ENCODE data around the gene TTC24.
"Not testable (repeated sequence)": the region's sequence is repeated elsewhere in the genome, so short reads cannot be mapped to it uniquely, and the experiment has no call there.

Gene TTC24

DNA sequence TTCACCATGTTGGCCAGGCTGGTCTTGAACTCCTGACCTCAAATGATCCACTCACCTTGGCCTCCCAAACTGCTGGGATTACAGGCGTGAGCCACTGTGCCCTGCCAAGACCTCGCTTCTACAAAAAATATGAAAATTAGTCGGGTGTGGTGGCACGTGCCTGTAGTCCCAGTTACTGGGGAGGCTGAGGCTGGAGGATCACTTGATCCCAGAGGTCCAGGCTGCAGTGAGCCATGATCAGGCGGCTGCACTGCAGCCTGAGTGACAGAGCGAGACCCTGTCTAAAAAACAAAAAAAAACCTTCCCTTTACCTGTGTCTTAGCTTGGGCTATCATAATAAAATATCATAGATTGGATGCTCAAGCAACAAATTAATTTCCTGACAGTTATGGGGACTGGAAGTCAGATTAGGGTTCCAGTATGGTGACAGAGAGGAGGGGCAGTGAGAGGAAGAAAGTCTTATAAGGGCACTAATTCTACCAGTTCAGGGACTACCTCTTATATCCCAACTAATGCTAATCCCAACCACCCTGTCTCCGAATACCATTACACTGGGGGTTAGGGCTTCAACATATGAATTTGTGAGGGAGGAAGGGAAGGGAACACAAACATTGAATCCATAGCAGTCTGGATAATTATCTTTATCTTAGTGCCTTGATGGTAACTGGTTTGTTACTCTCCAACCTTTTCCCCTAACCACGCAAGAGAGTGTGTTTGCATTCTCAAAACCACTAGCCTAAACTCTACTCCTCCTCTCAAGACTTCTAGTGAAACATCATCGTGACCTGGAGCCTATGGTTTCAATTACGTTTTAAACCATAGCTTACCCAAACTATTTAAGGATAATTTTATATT is 11.0 kb downstream of the TTC24 start:
- FAIRE-seq: no peak

DNA sequence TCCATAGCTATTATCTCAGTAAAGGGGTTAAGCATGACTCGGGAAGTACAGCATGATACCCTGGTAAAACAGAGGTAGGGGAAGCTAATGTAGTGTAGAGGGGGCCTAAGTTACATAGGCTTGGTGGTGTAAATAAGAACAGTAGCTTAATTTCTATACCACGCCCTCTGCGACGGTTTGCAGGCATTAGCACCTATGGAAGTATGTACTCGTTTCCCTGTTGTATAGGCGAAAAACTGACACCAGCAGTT is 11.6 kb downstream of the TTC24 start:
- no peak for FAIRE-seq

DNA sequence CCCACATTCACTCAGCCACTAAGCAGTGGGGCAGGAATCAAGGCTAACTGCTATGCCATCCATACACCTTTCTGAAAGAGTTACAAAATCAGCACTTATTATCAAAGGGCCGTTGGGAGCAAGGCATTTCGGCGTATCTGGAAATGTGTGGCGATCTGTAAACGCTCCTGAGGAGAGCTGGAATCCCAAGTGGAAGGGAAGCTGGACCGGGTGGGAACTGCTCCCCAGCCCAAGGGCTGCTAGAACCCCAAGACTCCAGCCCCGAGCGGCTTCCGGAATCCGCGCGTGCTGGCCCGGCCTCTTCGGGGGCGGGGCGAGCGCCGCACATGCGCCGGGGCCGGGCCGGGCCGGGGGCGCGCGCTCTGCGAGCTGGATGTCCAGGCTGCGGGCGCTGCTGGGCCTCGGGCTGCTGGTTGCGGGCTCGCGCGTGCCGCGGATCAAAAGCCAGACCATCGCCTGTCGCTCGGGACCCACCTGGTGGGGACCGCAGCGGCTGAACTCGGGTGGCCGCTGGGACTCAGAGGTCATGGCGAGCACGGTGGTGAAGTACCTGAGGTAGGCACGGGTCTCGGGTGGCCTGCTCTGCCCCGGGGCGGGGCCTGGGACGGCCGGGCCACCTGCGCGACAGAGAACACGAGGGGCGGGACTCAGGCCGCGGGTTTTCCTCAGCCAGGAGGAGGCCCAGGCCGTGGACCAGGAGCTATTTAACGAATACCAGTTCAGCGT is 12.1 kb downstream of the TTC24 start, which contains the start of gene NAXE:
TSS of gene NAXE (plus strand) at position 345 of the 726 bp plus-strand sequence. CDS start at position 374, 29 bp downstream.
- no peak for FAIRE-seq

DNA sequence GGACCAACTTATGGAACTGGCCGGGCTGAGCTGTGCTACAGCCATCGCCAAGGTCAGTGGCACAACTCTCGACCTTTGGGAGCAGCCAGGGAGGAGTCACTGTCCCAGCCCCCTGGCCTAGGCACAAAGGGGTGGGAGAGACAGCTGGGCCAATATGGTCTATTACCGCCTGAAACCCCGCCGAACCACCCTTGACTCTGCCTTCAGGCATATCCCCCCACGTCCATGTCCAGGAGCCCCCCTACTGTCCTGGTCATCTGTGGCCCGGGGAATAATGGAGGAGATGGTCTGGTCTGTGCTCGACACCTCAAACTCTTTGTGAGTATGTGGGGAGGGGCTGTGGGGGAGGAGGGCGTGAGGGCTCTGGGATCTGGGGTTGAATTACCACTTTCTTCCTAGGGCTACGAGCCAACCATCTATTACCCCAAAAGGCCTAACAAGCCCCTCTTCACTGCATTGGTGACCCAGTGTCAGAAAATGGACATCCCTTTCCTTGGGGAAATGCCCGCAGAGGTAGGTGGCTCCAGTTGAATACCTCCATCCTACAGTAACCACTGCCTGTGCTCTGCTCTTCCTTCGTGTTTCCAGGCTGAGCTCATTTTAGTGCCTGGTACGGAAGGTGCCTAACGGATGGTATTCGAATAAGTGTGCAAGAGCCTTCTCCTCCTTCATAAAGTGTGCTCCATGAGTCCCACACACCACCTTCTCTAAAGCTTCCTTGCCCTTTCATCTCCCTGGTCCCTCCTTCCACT is 12.8 kb downstream of the TTC24 start:
- no peak for FAIRE-seq

DNA sequence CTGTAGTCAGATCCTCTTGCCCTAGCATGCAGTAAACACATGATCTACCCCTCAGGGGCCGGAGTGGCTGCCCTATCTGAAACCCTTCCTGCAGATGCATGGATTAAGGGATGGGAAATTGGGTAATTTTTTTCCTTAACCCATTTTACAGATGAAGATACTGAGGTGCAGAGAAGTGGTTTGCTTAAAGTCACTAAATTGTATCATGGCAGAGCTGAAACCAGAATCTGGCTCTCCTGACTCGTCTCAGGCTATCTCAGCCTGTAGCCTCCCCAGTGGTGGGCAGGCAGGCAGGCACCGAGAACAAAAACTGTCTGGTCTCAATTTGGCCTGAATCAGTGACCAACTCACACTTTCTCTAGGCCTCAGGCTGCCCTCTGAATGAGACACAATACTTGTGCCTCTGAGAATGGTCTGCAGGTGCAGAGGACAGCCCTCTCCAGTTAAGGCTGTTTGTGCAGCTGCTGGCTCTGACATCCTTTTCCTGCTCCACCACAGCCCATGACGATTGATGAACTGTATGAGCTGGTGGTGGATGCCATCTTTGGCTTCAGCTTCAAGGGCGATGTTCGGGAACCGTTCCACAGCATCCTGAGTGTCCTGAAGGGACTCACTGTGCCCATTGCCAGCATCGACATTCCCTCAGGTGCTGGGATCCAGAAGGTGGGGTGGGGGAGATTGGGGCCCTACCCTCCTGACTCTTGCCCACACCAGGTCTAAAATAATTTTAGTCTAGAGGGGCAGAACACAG is 13.6 kb downstream of the TTC24 start:
- no peak for FAIRE-seq

DNA sequence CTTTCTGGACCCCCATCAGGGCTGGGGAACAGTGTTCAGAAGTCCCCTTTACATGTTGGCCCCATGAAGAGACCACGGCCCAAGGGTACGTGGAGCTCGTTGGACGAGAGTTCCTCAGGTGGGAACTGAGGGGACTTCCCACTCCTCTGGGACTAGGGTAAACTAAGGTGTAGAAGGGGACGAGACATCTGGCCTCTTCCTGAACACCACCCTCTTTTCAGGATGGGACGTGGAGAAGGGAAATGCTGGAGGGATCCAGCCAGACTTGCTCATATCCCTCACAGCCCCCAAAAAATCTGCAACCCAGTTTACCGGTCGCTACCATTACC is 14.1 kb downstream of the TTC24 start:
- no peak for FAIRE-seq

DNA sequence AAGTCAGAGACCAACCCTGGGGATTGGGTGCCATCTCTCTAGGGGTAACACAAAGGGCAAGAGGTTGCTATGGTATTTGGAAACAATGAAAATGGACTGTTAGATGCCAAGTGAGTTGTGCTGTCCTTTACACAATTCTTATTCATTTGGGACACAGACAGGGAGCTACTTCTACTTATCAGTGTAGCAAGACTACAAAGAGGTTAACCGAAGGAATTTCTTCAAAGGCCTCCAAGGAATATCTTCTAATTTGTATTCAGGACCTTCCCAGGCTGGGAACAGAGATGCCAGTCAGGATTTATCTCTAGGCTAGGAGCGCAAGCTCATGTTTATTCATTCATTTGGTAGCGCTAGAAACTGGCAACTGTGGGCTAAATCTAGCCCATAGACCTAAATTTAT is 14.7 kb downstream of the TTC24 start:
- FAIRE-seq: no peak

DNA sequence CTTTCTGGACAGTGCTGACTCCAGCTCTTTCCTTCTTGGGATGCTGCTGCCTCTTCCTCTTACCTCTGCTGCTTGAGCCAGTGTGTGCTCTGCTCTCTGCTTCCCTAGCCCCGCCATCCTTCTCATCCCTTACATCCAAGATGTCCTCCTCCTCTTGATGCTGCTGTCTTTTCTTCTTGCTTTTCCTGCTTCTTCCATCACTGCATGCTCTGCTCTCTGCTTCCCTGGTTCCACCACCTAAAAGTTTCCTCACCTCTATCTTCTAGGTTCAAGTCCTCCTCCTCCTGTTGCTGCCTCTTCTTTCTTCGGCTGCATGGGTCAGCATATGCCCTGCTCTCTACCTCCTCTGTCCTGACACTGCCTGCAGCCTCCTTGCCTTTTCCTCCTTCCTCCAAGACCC is 15.5 kb downstream of the TTC24 start:
- no peak for FAIRE-seq

DNA sequence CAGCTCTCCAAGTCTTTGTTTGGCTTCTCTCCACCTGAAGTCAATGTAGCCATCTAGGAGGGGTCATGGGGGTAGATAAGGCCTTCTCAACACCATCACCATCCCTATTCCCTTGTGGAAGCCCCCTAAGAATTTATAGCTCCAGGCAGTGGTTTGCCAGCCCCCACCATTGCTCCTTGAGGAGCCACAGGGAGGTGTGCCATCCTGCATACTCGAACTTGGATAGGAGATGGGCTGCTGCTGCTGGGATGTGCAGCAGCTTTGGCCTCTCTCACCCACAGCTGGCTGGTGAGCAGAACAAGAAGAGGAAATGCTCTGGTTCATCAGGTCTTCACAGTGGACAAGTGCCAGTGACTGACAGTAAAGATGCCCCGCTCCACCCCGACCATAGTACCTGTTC is 16.9 kb downstream of the TTC24 start:
- FAIRE-seq: no peak

DNA sequence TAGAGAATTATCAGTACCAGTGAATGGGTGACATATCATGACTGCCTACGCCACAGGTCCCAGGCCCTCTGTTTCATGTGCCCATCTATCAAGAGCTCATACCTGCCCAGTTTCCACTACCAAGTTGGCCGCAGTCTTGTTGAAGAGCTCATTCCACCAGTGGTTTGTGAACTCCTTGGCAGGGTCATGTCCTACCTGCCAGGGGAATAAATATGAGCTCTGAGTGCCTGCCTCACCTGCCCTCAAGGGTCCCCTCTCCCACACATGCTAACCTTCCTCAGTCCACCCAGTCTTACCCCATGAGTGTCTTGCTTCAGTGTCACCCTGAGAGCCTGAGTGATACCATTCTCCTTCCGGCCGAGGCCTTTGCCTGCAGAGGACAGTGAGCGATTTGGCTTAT is 18.6 kb downstream of the TTC24 start:
- FAIRE-seq: no peak

DNA sequence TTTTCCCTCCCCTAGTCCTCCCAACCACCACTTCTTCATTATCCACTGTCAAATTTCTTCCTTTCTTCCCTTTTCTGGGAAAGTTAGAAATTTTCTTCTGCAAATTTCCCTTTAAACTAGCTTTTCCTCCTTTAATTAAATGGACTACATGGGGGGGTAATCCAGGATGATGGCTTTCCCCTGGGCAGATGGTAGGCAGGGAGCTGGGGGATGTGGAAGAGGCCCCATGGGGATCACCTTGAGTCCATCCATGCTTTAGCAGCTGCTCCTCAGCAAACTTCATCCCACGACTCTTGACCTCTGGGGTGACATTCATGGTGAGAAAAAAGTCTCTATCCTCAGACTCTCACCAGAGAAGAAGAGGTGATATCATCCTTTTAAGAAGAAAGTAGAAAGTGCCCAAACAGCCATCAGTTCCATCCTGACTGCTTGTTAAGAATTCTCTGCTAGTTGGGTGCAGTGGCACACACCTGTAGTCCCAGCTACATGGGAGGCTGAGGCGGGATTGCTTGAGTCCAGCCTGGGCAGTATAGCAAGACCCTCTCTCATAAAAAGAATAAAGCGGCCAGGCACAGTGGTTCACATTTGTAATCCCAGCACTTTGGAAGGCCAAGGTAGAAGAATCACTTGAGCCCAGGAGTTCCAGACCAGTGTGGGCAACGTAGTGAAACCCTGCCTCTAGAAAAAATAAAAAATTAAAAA is 19.4 kb downstream of the TTC24 start:
- FAIRE-seq: no peak

DNA sequence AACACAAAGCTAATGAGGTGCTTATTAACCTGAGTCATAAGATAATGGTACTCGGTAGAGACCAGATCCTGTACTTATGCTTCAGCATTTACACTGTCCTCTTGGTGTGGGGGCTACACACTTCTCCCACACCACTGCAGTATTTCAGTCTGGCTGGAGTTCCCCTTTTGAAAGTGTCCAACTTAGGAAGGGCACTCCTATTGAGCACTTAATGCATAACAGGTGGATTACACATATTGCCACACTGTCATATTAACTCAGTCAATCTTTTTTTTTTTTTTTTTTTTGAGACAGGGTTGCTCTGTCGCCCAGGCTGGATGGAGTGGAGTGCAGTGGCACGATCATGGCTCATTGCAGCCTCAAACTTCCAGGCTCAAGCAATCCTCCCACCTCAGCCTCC is 20.3 kb downstream of the TTC24 start:
- FAIRE-seq: no peak

DNA sequence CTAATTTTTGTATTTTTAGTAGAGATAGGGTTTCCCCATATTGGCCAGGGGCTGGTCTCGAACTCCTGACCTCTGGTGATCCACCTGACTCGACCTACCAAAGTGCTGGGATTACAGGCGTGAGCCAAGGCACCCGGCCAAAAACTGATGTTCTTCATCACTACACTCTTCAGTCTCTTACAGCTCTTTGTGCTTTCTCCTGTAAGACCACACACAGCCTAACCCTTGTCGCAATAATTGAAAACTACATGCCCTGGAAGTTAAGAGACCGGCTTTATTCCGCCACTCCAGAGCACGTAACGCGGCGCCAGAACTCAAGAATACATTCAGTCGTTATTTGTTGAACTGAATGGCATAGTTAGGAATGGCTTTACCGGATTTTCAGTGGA is 21.2 kb downstream of the TTC24 start:
- FAIRE-seq: no peak

DNA sequence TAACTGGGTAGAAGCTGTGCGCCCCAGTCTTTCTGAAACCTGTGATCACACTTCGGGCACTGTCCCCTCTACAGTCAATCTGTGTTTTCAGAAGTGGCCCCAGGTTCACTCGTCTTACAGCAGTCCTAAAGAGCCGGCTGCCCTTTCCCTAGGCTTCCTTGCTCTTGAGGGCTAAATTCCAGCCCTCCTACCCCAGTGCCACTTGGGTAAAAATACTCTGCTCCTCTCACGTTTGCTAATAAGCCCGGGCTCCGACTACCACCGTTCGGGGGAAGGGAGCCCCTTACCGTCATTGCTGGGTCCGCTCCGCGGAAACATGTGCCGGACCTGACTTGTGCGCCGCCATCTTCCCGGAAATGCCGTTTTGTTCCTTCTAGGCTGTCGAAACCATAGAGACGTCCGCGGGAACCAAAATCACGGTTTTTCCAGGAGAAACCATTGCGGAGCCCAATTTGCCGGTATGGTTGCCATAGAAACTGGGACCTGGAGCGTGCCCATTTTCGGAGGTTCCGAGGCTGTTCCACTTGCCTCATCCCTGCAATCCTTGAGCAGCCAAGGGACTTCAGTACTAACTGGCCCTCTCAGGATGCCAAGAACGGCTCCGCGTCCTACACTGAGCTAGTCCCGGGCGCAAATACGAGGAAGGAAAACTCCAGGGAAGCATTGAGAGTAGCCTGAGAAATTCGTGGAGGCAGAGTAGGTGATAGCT is 21.8 kb downstream of the TTC24 start, which contains the start of gene GPATCH4:
TSS of gene GPATCH4 (minus strand) at position 358 of the 709 bp plus-strand sequence.
- FAIRE-seq: peak; percentile 91

DNA sequence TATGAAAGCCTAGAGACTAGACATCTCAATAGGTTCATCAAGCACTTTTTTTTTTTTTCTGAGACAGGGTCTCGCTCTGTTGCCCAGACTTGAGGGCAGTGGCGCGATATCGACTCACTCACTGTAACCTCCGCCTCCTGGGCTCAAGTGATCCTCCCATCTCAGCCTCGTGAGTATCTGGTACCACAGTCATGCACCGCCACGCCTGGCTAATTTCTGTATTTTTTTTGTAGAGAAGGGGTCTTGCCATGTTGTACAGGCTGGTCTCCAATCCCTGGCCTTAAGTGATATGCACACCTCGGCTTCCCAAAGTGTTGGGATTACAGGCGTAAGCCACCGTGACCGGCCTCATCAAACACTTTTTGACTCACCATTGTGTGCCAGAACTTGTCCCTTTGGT is 22.4 kb downstream of the TTC24 start:
- FAIRE-seq: no peak

DNA sequence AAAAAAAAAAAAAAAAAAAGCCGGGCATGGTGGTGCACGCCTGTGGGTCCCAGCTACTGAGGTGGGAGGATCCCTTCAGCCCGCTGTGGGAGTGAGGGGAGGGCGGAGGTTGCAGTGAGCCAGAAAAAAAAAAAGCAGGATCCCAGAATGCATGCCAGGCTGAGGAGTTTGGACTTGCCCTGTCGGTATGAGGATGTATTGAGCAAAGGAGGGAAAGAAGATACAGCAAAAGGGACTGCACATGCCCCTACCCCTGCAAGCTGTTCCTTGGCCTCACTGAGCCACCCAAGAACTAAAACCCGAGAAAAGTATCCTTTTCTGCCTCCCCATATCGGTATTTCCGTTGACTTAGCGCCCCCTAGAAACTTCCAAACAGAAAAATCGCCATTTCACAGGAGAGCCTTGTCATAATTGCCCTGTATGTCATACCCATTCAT is 23.1 kb downstream of the TTC24 start:
- FAIRE-seq: no peak

DNA sequence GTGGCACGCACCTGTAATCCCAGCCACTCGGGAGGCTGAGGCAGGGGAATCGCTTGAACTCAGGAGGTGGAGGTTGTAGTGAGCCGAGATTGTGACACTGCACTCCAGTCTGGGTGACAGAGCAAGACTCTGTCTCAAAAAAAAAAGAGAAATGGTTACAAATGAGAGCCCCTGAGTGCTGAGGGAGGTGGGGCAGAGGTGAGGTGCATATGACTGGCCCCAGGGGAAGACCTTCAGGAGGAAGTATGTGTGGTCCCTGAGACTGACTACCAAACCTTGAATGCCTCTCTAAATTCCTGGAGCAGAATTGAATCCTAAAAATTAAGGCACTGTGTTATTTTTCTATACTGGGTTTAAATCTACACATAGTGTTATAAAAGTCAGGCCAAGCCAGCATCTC is 27.8 kb downstream of the TTC24 start:
- not testable (repeated sequence) for FAIRE-seq

DNA sequence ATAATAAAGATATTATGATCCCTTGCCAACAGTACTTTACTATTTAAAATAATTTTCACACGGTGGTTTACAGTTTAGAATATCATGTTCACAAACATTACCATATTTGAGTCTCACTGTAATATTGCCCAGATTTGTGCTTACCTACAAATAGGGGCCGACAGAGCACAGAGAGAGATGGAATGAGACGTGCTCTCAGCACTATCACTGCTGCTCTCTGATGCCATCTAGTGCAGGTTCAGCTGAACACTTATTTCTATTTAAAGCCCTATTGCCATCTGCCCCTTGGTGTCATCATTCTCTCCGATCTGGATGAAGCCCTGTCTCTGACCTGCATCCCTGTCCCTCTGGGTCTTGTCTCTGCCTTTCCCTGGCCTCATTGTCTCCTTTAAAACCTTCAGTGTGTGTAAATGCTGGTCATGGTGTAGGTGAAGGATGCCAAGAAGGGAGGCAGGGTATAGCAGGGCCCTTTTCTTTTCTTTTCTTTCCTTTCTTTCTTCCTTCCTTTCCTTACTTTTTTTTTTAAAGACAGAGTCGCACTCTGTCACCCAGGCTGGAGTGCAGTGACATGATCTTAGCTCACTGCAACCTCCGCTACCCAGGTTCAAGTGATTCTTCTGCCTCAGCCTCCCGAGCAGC is 28.6 kb downstream of the TTC24 start:
- peak; percentile 77 for FAIRE-seq

DNA sequence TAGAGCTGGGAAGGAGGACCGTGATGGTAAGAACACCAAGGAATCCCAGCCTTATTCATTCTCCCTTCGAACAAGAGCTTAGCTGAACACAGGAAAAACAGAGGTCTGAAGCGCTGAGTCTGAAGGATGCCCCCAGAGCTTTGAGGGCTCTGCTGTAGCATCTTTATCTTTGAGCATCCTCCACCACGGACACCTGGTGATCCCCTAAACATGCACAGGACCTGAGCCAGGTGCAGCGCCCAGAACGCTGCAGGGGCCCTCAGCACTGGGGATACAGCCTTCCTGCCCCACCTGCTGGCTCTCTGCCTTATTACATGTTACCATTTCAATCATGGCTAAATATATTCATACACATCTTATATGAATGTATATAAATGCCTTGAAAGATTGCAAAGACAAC is 29.5 kb downstream of the TTC24 start:
- FAIRE-seq: no peak

DNA sequence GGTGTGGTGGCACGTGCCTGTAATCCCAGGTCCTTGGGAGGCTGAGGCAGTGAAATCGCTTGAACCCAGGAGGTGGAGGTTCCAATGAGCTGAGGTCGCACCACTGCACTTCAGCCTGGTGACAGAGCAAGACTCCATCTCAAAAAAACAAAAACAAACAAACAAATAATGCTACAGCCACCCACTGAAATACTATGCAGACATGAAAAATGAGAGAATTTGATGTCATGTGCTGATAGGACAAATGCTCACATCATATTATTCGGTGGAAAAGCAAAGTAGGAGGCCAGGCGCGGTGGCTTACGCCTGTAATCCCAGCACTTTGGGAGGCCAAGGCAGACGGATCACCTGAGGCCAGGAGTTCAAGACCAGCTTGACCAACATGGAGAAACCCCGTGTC is 30.5 kb downstream of the TTC24 start:
- not testable (repeated sequence) for FAIRE-seq

DNA sequence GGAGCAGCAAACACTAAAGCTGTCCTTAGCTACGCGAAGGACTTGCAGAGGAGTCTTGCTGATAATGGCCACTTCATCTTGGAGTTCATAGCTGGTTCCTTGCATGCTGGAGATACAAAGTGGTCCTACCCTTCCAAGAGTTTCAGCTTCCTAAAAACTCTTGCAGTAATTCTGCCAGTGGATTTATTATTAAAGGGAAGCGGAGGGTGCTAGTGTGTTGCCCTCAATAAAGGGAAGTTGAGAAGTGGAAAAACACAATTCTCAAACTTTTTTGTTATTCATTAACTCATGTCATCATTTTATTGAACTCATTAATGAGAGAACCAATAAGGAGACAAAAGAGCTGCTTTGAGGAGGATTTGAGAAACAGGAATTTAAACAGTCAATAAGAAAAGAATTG is 33.1 kb downstream of the TTC24 start:
- FAIRE-seq: no peak

All from A204.1 (cell line).